Esophagus muscularis mucosa (tissue), 4 donors: ENCODE data around the gene DZIP1.

Source experiments
- CTCF ChIP-seq, 3 experiments: fragments of 200-600 bp in 2 of 3; fragments of 450-650 bp in 1 of 3; sonication (generic) in 2 of 3; IDR thresholded peaks; one replicate each; pipeline ENCODE4 v1.5.1; 2017 to 2019; ENCODE audit warnings: antibody characterized with exemption in 3 of 3, mild to moderate bottlenecking in 2 of 3, moderate library complexity in 1 of 3
- EP300 ChIP-seq: sonication (generic); formaldehyde crosslinking; IDR thresholded peaks from one replicate; pipeline ENCODE4 v1.6.1; 2017; ENCODE audit warnings: antibody characterized with exemption
- POLR2A ChIP-seq: fragments of 450-650 bp; IDR thresholded peaks from one replicate; pipeline ENCODE4 v1.6.1; 2017; ENCODE audit warnings: antibody characterized with exemption, moderate library complexity, mild to moderate bottlenecking, low read depth
- POLR2AphosphoS5 ChIP-seq, 2 donors: sonication (generic); formaldehyde crosslinking; IDR thresholded peaks; one replicate each; pipeline ENCODE4 v1.6.1; 2017; ENCODE audit warnings: antibody characterized with exemption in 2 of 2

- TF ChIP-seq EP300 = no peak
- no peak for TF ChIP-seq CTCF (IDR thresholded peaks at IDR 0.05)
- TF ChIP-seq POLR2A = no peak
- no peak for TF ChIP-seq POLR2AphosphoS5 (IDR thresholded peaks at IDR 0.05)
Observed at GRCh38 chr13:95671597-95671996, 27.1 kb upstream of the DZIP1 start.
